NCI-H460 (cell line): ENCODE results near the gene ZNF423. TPM values are rescaled to one million over a fixed set of nuclear protein-coding genes. Genes with fewer than 3 reads are reported as not detected.

ENCODE experiments used
- DNase-seq: peaks from one replicate; pipeline ENCODE4 v3.0.0-alpha.2; 2016; ENCODE audit warnings: low read depth; ENCODE audit errors: extremely low read depth
- total RNA-seq: library from RNA; depleted of rRNA; stranded (reverse); fragments of >200 nt; shearing (Covaris generic); gene quantifications from 2 replicates; pipeline ENCODE4 v1.2.3, GENCODE V29; 2014

The ZNF423 gene
- total RNA-seq, 1 experiment from 2014 or later = not detected

- no peak for DNase-seq
Observed at GRCh38 chr16:49458656-49459445, 397.1 kb downstream of the ZNF423 start.

GRCh38 chr16:49458243-49458642 is 397.7 kb downstream of the ZNF423 start:
- DNase-seq = no peak

- no peak for DNase-seq
Observed at GRCh38 chr16:49457196-49457595, 398.7 kb downstream of the ZNF423 start.

- DNase-seq = no peak
Observed at GRCh38 chr16:49456763-49457162, 399.1 kb downstream of the ZNF423 start.

GRCh38 chr16:49455991-49456745 is 399.7 kb downstream of the ZNF423 start:
- no peak for DNase-seq

GRCh38 chr16:49455181-49455990 is 400.5 kb downstream of the ZNF423 start:
- no peak for DNase-seq

- no peak for DNase-seq
Observed at GRCh38 chr16:49454426-49455180, 401.3 kb downstream of the ZNF423 start.

GRCh38 chr16:49453983-49454382 is 401.9 kb downstream of the ZNF423 start:
- no peak for DNase-seq

GRCh38 chr16:49453021-49453420 is 402.9 kb downstream of the ZNF423 start:
- DNase-seq = no peak

GRCh38 chr16:49452578-49452977 is 403.3 kb downstream of the ZNF423 start:
- no peak for DNase-seq

GRCh38 chr16:49452108-49452507 is 403.8 kb downstream of the ZNF423 start:
- DNase-seq = no peak

- DNase-seq = no peak
Observed at GRCh38 chr16:49446805-49447204, 409.1 kb downstream of the ZNF423 start.

GRCh38 chr16:49443576-49443975 is 412.3 kb downstream of the ZNF423 start:
- DNase-seq = no peak

- no peak for DNase-seq
Observed at GRCh38 chr16:49442805-49443204, 413.1 kb downstream of the ZNF423 start.

- no peak for DNase-seq
Observed at GRCh38 chr16:49441366-49441780, 414.5 kb downstream of the ZNF423 start.

- no peak for DNase-seq
Observed at GRCh38 chr16:49440156-49441065, 415.5 kb downstream of the ZNF423 start.

GRCh38 chr16:49439676-49440075 is 416.2 kb downstream of the ZNF423 start:
- DNase-seq = no peak

GRCh38 chr16:49439050-49439449 is 416.9 kb downstream of the ZNF423 start:
- no peak for DNase-seq
